H9 (cell line): ENCODE measurements around the gene MAN1A1. TPM values are rescaled to one million over a fixed set of nuclear protein-coding genes. Genes with fewer than 3 reads are reported as not detected.

ENCODE experiments used
- DNase-seq: peaks from one replicate; pipeline ENCODE4 v3.0.0-alpha.2; 2017
- H2AFZ ChIP-seq: one replicate; pipeline ENCODE4 v1.6.1; 2013; ENCODE audit warnings: mild to moderate bottlenecking, low read length, control low read depth, moderate library complexity
- H2AK5ac ChIP-seq: 2 replicates; pipeline ENCODE4 v1.6.1; 2013; ENCODE audit warnings: low read length, control low read depth, mixed read lengths; ENCODE audit not compliant: insufficient read length
- H2BK120ac ChIP-seq: one replicate; pipeline ENCODE4 v1.6.1; 2013; ENCODE audit warnings: low read depth, mild to moderate bottlenecking, low read length, control low read depth, inconsistent platforms; ENCODE audit not compliant: poor library complexity, severe bottlenecking
- H2BK12ac ChIP-seq: 2 replicates; pipeline ENCODE4 v1.6.1; 2013; ENCODE audit warnings: low read length, control low read depth, mixed read lengths, low read depth; ENCODE audit not compliant: insufficient read length
- H2BK15ac ChIP-seq: 2 replicates; pipeline ENCODE4 v1.6.1; 2013; ENCODE audit warnings: low read depth, low read length, control low read depth
- H2BK20ac ChIP-seq: one replicate; pipeline ENCODE4 v1.6.1; 2013; ENCODE audit warnings: low read depth, mild to moderate bottlenecking, low read length, control low read depth, inconsistent platforms; ENCODE audit not compliant: poor library complexity, severe bottlenecking
- H2BK5ac ChIP-seq: 2 replicates; pipeline ENCODE4 v1.6.1; 2013; ENCODE audit warnings: low read length, control low read depth, mixed read lengths; ENCODE audit not compliant: insufficient read length
- H3K14ac ChIP-seq: 2 replicates; pipeline ENCODE4 v1.6.1; 2013; ENCODE audit warnings: low read length, control low read depth; ENCODE audit not compliant: insufficient read depth
- H3K18ac ChIP-seq: 2 replicates; pipeline ENCODE4 v1.6.1; 2013; ENCODE audit warnings: low read depth, mild to moderate bottlenecking, mixed read lengths, low read length, control low read depth; ENCODE audit not compliant: insufficient read length
- H3K23ac ChIP-seq: 2 replicates; pipeline ENCODE4 v1.6.1; 2013; ENCODE audit warnings: low read length, control low read depth, mixed read lengths, low read depth; ENCODE audit not compliant: insufficient read length
- H3K23me2 ChIP-seq: 2 replicates; pipeline ENCODE4 v1.6.1; 2013; ENCODE audit warnings: low read depth, mild to moderate bottlenecking, mixed read lengths, low read length, control low read depth; ENCODE audit not compliant: insufficient read length, poor library complexity, severe bottlenecking
- H3K27ac ChIP-seq: 2 replicates; pipeline ENCODE4 v1.5.1; 2013; ENCODE audit warnings: low read length, control low read depth, mixed read lengths, low read depth; ENCODE audit not compliant: insufficient read length
- H3K27me3 ChIP-seq: 2 replicates; pipeline ENCODE4 v1.6.1; 2013; ENCODE audit warnings: low read length, control low read depth, inconsistent platforms; ENCODE audit not compliant: insufficient read depth
- H3K4ac ChIP-seq: 2 replicates; pipeline ENCODE4 v1.6.1; 2013; ENCODE audit warnings: low read depth, mild to moderate bottlenecking, control low read depth, inconsistent platforms, low read length, moderate library complexity
- H3K4me1 ChIP-seq: 2 replicates; pipeline ENCODE4 v1.6.1; 2013; ENCODE audit warnings: low read length, control low read depth, inconsistent platforms; ENCODE audit not compliant: insufficient read depth
- H3K4me2 ChIP-seq: 2 replicates; pipeline ENCODE4 v1.6.1; 2013; ENCODE audit warnings: low read length, control low read depth, mixed read lengths; ENCODE audit not compliant: insufficient read length, insufficient read depth
- H3K56ac ChIP-seq: 2 replicates; pipeline ENCODE4 v1.6.1; 2013; ENCODE audit warnings: low read depth, mild to moderate bottlenecking, mixed read lengths, low read length, control low read depth; ENCODE audit not compliant: insufficient read length
- H3K79me1 ChIP-seq: 2 replicates; pipeline ENCODE4 v1.6.1; 2013; ENCODE audit warnings: low read depth, mild to moderate bottlenecking, moderate library complexity, low read length, control low read depth, inconsistent platforms; ENCODE audit not compliant: insufficient read depth, poor library complexity, severe bottlenecking
- H3K79me2 ChIP-seq: 2 replicates; pipeline ENCODE4 v1.6.1; 2013; ENCODE audit warnings: low read length, control low read depth, inconsistent platforms; ENCODE audit not compliant: insufficient read depth
- H3K9ac ChIP-seq: 2 replicates; pipeline ENCODE4 v1.6.1; 2013; ENCODE audit warnings: low read length, control low read depth, mixed read lengths; ENCODE audit not compliant: insufficient read length; ENCODE audit errors: extremely low read depth
- H3K9me3 ChIP-seq: one replicate; pipeline ENCODE4 v1.6.1; 2013; ENCODE audit warnings: low read depth, low read length, inconsistent platforms; ENCODE audit not compliant: control insufficient read depth
- H3T11ph ChIP-seq: one replicate; pipeline ENCODE4 v1.6.1; 2013; ENCODE audit warnings: mild to moderate bottlenecking, low read length, control low read depth, inconsistent platforms
- H4K20me1 ChIP-seq: one replicate; pipeline ENCODE4 v1.6.1; 2013; ENCODE audit not compliant: control insufficient read depth, insufficient read length, insufficient read depth
- H4K5ac ChIP-seq: 2 replicates; pipeline ENCODE4 v1.6.1; 2013; ENCODE audit warnings: low read depth, mild to moderate bottlenecking, mixed read lengths, low read length, control low read depth; ENCODE audit not compliant: insufficient read length
- H4K8ac ChIP-seq: replicated peaks from 2 replicates; pipeline ENCODE4 v1.6.1; 2013; ENCODE audit warnings: low read length, control low read depth, mixed read lengths, low read depth; ENCODE audit not compliant: insufficient read length
- H4K91ac ChIP-seq: 2 replicates; pipeline ENCODE4 v1.6.1; 2013; ENCODE audit warnings: low read depth, mild to moderate bottlenecking, moderate library complexity, mixed read lengths, low read length, control low read depth; ENCODE audit not compliant: insufficient read length
- H3K27ac Mint-ChIP-seq, 3 experiments: 2 replicates in 2 of 3; 3 replicates in 1 of 3; pipeline ENCODE4 v1.8.0; 2020 to 2021; ENCODE audit warnings: mixed read lengths in 3 of 3, mild to moderate bottlenecking in 1 of 3, moderate library complexity in 1 of 3
- H3K27me3 Mint-ChIP-seq: 2 replicates; pipeline ENCODE4 v1.8.0; 2021; ENCODE audit warnings: low read depth, mild to moderate bottlenecking, moderate library complexity, mixed read lengths
- H3K36me3 Mint-ChIP-seq, 3 experiments: 2 replicates in 2 of 3; 3 replicates in 1 of 3; pipeline ENCODE4 v1.8.0; 2020 to 2021; ENCODE audit warnings: low read depth in 3 of 3, mixed read lengths in 3 of 3; ENCODE audit not compliant: insufficient read depth in 1 of 3
- H3K4me1 Mint-ChIP-seq, 2 experiments: 2 replicates each; pipeline ENCODE4 v1.8.0; 2020; ENCODE audit warnings: mixed read lengths in 2 of 2
- H3K4me3 Mint-ChIP-seq, 2 experiments: 2 replicates in 1 of 2; 3 replicates in 1 of 2; pipeline ENCODE4 v1.8.0; 2020 to 2021; ENCODE audit warnings: mild to moderate bottlenecking in 2 of 2, mixed read lengths in 2 of 2, moderate library complexity in 1 of 2
- H3K9me3 Mint-ChIP-seq, 2 experiments: 2 replicates in 1 of 2; 3 replicates in 1 of 2; pipeline ENCODE4 v1.8.0; 2020; ENCODE audit warnings: mild to moderate bottlenecking in 2 of 2, mixed read lengths in 2 of 2, moderate library complexity in 1 of 2
- WGBS: extraction: QIAGEN DNeasy Blood & Tissue Kit; methylation state at CpG from one replicate; pipeline ENCODE4 v1.1.7; 2013; ENCODE audit warnings: missing lambda C conversion rate, low lambda C conversion rate, mixed read lengths; ENCODE audit not compliant: insufficient read length; ENCODE audit errors: extremely low coverage; 5-methylcytosine and 5-hydroxymethylcytosine counted together
- total RNA-seq: library from RNA; stranded (reverse); gene quantifications from 2 replicates; pipeline ENCODE4 v1.2.1, GENCODE V29; 2021
- TF ChIP-seq, protein P1 (sequence below): fragments of 200-600 bp; sonication (generic); conservative IDR thresholded peaks from 3 replicates; pipeline ENCODE4 v1.8.0; 2021; ENCODE audit warnings: antibody characterized with exemption, mild to moderate bottlenecking

Gene MAN1A1
- total RNA-seq, 1 experiment from 2014 or later = 1.6 TPM

DNA sequence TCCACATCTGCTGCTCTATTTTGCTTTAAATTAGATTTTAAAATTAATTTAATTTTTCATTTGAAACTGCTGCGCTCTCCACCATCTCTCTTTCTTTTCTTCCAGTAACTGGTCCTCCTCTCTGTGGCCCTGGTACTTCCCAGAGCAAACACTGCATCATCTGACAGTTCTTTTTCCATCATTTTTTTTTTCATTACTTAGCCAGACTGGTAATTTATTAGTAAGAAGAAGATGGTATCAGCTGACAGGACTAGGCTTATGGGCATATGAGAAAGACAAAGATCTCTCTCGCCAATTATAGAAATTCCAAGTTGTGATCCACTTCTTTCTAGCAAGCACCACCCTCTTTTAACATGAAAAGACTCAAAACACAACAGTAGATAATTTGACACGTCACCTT, 197.4 kb downstream of the MAN1A1 start:
- Histone ChIP-seq H4K5ac (no peak overlapping the region), H3K4ac (no peak overlapping the region), H2BK5ac (no peak overlapping the region), H2AFZ (no peak overlapping the region), H3K27ac (no peak overlapping the region), H2AK5ac (no peak overlapping the region), H4K91ac (no peak overlapping the region), H2BK20ac (no peak overlapping the region), H3K9me3 (no peaks in the 10 kb centered on the region), H3K14ac (no peak overlapping the region), H3K4me2 (no peak overlapping the region), H3K23ac (no peak overlapping the region), H4K8ac (no peak overlapping the region), H3T11ph (no peak overlapping the region), H4K20me1 (no peaks in the 10 kb centered on the region), H2BK12ac (no peak overlapping the region), H3K79me2 (no peaks in the 10 kb centered on the region), H3K9ac (no peak overlapping the region), H2BK15ac (no peak overlapping the region), H3K79me1 (no peaks in the 10 kb centered on the region), H2BK120ac (no peak overlapping the region), H3K18ac (no peak overlapping the region), H3K23me2 (no peaks in the 10 kb centered on the region), H3K56ac (no peak overlapping the region), H3K27me3 (no peaks in the 10 kb centered on the region), H3K4me1 (no peaks in the 10 kb centered on the region)
- Mint-ChIP-seq H3K9me3 (no peaks in the 10 kb centered on the region), H3K27ac (no peak overlapping the region), H3K27me3 (no peaks in the 10 kb centered on the region), H3K4me3 (no peak overlapping the region), H3K4me1 (peaks cover 7% of the 10 kb centered on the region in 2 experiments), H3K36me3 (no peaks in the 10 kb centered on the region)
- TF ChIP-seq, protein P1, sequence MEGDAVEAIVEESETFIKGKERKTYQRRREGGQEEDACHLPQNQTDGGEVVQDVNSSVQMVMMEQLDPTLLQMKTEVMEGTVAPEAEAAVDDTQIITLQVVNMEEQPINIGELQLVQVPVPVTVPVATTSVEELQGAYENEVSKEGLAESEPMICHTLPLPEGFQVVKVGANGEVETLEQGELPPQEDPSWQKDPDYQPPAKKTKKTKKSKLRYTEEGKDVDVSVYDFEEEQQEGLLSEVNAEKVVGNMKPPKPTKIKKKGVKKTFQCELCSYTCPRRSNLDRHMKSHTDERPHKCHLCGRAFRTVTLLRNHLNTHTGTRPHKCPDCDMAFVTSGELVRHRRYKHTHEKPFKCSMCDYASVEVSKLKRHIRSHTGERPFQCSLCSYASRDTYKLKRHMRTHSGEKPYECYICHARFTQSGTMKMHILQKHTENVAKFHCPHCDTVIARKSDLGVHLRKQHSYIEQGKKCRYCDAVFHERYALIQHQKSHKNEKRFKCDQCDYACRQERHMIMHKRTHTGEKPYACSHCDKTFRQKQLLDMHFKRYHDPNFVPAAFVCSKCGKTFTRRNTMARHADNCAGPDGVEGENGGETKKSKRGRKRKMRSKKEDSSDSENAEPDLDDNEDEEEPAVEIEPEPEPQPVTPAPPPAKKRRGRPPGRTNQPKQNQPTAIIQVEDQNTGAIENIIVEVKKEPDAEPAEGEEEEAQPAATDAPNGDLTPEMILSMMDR = no peak
- DNase-seq = no peak
- no CpG with 5 or more reads among the region's 3 CpGs for WGBS
